Esophagus (tissue), 2 donors: ENCODE data around the gene AKR1B1. TPM values are rescaled to one million over a fixed set of nuclear protein-coding genes. Genes with fewer than 3 reads are reported as not detected.
"Not testable (repeated sequence)": the region's sequence is repeated elsewhere in the genome, so short reads cannot be mapped to it uniquely, and the experiment has no call there.

Experiments used
- H3K27ac ChIP-seq, 2 donors: one replicate each; pipeline ENCODE4 v1.5.1; 2013; ENCODE audit warnings: low read depth in 2 of 2, mild to moderate bottlenecking in 2 of 2, inconsistent platforms in 1 of 2, low read length in 1 of 2, moderate library complexity in 1 of 2
- H3K27me3 ChIP-seq, 2 donors: one replicate each; pipeline ENCODE4 v1.6.1; 2013; ENCODE audit warnings: low read length in 2 of 2, control low read depth in 1 of 2, mild to moderate bottlenecking in 1 of 2; ENCODE audit not compliant: insufficient read depth in 2 of 2, control insufficient read depth in 1 of 2
- H3K36me3 ChIP-seq, 2 donors: one replicate each; pipeline ENCODE4 v1.6.1; 2013; ENCODE audit warnings: low read length in 1 of 2; ENCODE audit not compliant: control insufficient read depth in 2 of 2, insufficient read depth in 2 of 2
- H3K4me1 ChIP-seq, 2 donors: one replicate each; pipeline ENCODE4 v1.6.1; 2013; ENCODE audit warnings: low read length in 1 of 2; ENCODE audit not compliant: control insufficient read depth in 2 of 2, insufficient read depth in 2 of 2
- H3K4me3 ChIP-seq, 2 donors: one replicate each; pipeline ENCODE4 v1.5.1; 2013; ENCODE audit warnings: low read length in 2 of 2, mild to moderate bottlenecking in 2 of 2, low read depth in 1 of 2, moderate library complexity in 1 of 2
- H3K9me3 ChIP-seq, 2 donors: one replicate each; pipeline ENCODE4 v1.6.1; 2013; ENCODE audit warnings: mild to moderate bottlenecking in 2 of 2, low read depth in 1 of 2, low read length in 1 of 2, moderate library complexity in 1 of 2; ENCODE audit not compliant: control insufficient read depth in 2 of 2, insufficient read depth in 1 of 2
- WGBS, 2 donors: extraction: QIAGEN DNeasy Blood & Tissue Kit; methylation state at CpG; one replicate each; pipeline ENCODE4 v1.1.7; 2013; 5-methylcytosine and 5-hydroxymethylcytosine counted together
- polyA plus RNA-seq, 2 donors: library from polyadenylated mRNA; stranded (reverse); fragments of 200-250 nt; gene quantifications; one replicate each; pipeline ENCODE4 v1.2.3, GENCODE V29; 2013
- donor health status: healthy with polysubstance abuse.
- donor health status: Bipolar disorder and iron deficiency.

The AKR1B1 gene
- 10 to 100 TPM; 10.6 to 20.6 TPM for polyA plus RNA-seq

DNA sequence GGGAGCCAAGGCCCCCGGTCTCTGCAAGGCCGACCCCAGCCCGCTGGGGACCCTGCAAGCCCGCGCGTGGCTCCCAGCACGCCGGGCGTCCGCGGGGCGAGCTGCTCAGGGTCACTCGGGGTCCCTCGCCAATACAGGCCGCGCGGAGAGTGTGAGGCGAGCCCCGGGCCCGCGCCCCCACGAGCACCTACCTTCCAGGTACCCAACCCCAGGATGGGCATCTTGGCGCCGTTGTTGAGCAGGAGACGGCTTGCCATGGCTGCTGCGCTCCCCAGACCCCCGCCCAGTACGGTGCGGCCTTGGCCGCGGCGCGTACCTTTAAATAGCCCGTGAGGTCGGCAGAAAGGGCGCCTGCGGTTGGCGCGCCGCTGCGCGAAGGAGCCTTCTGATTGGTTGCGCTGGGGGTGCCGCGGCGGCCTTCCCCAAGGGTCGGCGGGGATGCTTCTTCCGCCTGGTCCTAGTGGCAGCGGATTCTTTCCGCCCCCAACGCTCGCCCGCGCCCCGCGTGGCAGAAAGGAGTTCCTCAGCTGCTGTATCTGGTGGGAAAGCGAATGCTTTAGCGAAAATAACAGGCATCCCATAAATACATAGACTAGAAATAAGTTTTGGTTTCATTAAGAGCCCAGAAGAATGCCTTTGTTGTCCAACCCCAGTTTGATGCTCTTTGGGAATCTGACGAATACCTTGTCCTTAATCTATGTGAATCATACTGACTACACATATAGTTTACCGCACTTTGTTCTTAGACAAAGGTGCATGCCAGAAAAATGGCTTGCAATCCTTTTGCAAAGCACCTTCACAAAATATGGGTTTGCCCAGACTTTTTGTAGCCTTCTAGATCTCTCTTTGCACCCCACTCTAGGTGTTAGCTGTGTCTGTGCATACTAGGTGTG lies at the start of gene AKR1B1:
TSS of gene AKR1B1 (minus strand) at position 295 of the 893 bp plus-strand sequence. CDS start at position 257, 38 bp downstream.
- WGBS, 2 donors: 1% methylated on average over 50 to 61 of the region's 61 CpGs
- Histone ChIP-seq H3K4me3 (peak within 1 kb of the TSS; percentile 66 to 75), H3K27ac (peak within 1 kb of the TSS; percentile 46 to 81)

DNA sequence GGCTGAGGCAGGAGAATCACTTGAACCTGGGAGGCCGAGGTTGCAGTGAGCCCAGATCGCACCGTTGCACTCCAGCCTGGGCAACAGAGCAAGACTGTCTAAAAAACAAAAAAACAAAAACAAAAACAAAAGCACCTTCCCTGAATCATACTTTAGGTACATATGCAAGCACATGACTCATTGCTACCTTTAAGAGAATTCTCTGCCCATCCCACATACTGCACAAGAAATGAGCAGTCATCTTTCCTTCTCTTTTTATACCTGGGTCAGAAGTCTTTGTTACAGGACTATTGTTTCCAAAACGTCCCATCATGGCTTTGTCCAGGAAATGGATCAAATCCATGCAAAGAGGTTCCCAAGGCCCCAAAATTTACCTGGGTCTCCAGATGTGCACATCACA lies 47.0 kb upstream of the AKR1B1 start:
- Histone ChIP-seq H3K27me3 (no peaks in the 10 kb centered on the region), H3K36me3 (no peaks in the 10 kb centered on the region), H3K4me1 (peaks cover 0 to 2% of the 10 kb centered on the region in 2 donors), H3K4me3 (no peak overlapping the region), H3K27ac (no peak overlapping the region), H3K9me3 (no peaks in the 10 kb centered on the region)
- 77 to 81% methylated on average over 4 of the region's 4 CpGs for WGBS, 2 donors

More for the DNA sequence above, at the start of gene AKR1B1:
- Histone ChIP-seq H3K9me3 (peaks cover 0 to 3% of the 10 kb centered on the region in 2 donors), H3K36me3 (no peaks in the 10 kb centered on the region), H3K4me1 (peaks cover 0 to 5% of the 10 kb centered on the region in 2 donors), H3K27me3 (no peaks in the 10 kb centered on the region)

DNA sequence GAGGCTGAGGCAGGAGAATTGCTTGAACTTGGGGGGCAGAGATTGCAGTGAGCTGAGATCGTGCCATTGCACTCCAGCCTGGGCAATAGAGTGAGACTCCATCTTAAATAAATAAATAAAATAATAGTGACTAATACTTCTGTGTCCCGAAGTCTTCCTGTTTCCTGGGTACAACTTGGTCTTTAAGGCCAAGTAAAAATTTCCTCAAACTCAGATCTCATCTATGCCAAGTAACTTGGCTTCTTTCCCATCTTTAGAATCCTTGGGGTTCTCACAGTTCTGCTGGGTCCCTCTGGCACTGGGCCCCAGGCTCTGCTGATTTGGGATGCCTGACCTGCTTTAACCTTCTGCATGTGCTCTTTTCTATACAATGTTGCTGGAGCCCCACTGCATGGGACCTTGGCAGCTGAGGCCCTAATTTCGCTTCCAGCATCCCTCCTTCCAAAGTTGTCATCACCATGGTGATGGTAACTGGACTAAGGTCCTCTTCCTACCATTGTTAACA lies 45.8 kb upstream of the AKR1B1 start:
- peaks cover 0 to 2% of the 10 kb centered on the region in 2 donors for H3K4me1 ChIP-seq
- WGBS, 2 donors: 64 to 77% methylated on average over 3 of the region's 3 CpGs
- H3K27ac ChIP-seq: no peak overlapping the region
- H3K36me3 ChIP-seq: no peaks in the 10 kb centered on the region
- no peaks in the 10 kb centered on the region for H3K27me3 ChIP-seq
- H3K9me3 ChIP-seq: no peaks in the 10 kb centered on the region
- H3K4me3 ChIP-seq: no peak overlapping the region

DNA sequence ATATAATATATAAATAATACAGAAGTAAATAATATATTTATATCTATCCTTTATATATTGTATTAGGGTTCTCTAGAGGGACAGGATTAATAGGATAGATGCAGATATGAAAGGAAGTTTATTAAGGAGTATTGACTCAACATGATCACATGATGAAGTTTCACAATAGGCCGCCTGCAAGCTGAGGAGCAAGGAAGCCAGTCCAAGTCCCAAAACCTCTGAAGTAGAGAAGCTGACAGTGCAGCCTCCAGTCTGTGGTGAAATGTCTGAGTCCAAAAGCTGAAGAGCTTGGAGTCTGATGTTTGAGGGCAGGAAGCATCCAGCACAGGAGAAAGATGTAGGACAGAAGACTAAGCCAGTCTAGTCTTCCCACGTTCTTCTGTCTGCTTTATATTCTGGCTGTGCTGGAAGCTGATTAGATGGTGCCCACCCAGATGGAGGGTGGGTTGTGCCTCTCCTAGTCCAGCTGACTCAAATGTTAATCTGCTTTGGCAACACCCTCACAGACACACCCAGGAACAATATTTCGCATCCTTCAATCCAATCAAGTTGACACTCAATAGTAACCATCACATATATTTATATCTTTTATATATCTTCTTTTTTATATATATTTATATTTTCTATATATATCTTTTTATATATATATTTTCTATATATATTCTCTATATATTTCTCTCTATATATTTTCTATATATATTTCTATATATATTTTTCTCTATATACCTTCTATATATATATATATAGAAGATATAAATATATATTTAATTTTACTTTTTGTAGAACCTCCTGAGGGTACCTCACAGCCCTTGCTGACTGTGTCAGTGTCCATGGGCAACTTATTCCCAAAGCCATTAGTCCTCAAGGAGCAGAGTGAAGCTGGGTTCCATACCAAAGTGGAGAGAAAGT lies 43.8 kb upstream of the AKR1B1 start:
- H3K27ac ChIP-seq: peak overlapping the region in 1 of 2 donors; percentile 49
- H3K4me3 ChIP-seq: no peak overlapping the region
- 63 to 64% methylated on average over 3 of the region's 3 CpGs for WGBS, 2 donors

DNA sequence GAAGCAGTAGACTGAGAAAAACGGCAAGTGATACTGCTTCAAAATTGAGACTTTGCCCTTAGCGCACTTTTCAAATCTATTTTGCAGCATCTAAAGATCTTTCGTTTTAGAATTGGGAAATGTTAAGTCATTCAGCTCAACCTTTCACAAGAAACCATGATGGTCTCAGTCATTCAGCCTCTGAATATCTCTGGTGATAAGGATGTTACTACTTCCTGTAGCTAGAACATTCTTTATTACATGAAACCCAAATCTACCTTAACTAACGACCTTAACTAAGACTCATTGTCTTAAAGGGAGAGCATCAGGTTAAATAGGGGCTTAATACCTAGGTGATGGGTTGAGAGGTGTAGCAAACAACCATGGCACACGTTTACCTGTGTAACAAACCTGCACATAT lies 42.1 kb upstream of the AKR1B1 start:
- 68 to 74% methylated on average over 5 of the region's 5 CpGs for WGBS, 2 donors
- no peaks in the 10 kb centered on the region for H3K27me3 ChIP-seq
- no peaks in the 10 kb centered on the region for H3K36me3 ChIP-seq
- H3K9me3 ChIP-seq: no peaks in the 10 kb centered on the region
- no peak overlapping the region for H3K4me3 ChIP-seq
- peaks cover 0 to 2% of the 10 kb centered on the region in 2 donors for H3K4me1 ChIP-seq
- H3K27ac ChIP-seq: no peak overlapping the region

More for the DNA sequence above, 43.8 kb upstream of the AKR1B1 start:
- H3K4me1 ChIP-seq: peaks cover 0 to 2% of the 10 kb centered on the region in 2 donors
- no peaks in the 10 kb centered on the region for H3K9me3 ChIP-seq
- no peaks in the 10 kb centered on the region for H3K27me3 ChIP-seq
- no peaks in the 10 kb centered on the region for H3K36me3 ChIP-seq

DNA sequence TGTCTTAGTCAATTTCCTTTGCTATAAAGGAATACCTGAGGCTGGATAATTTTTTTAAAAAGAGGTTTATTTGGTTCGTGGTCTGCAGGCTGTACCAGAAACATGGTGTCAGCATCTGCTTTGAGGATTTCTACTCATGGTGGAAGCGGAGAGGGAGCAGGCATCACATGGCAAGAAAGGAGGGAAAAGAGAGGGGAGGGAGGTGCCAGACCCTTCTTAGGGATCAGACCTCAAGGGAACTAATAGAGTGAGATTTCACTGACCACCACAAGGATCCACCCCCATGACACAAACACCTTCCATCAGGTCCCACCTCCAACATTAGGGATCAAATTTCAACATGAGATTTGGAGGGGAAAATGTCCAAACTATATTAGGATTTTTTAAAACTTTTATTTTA lies 41.5 kb upstream of the AKR1B1 start:
- Histone ChIP-seq H3K27me3 (no peaks in the 10 kb centered on the region), H3K27ac (no peak overlapping the region), H3K9me3 (no peaks in the 10 kb centered on the region), H3K36me3 (no peaks in the 10 kb centered on the region), H3K4me1 (peaks cover 0 to 2% of the 10 kb centered on the region in 2 donors), H3K4me3 (no peak overlapping the region)
- WGBS, 2 donors: 83 to 84% methylated on average over 2 of the region's 2 CpGs

DNA sequence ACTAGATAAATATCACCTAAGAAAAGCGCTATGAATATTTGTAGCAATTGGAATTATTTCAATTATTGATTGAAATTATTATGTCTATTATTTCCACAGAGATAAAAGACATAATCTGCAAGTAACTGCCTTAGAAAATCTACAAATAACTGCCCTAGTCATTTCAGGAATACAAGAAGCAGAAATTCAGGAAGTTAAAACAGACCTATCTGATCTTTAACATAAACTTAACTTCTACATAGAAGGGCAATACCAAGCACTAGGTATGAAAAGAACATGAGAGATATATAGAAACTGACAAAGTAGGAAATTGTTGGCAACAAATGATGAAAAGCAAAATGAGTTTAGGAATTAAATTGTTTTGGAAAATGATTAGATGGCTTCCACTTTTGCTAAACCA lies 36.6 kb upstream of the AKR1B1 start:
- 88% methylated on average over 1 of the region's 1 CpG for WGBS, 2 donors

DNA sequence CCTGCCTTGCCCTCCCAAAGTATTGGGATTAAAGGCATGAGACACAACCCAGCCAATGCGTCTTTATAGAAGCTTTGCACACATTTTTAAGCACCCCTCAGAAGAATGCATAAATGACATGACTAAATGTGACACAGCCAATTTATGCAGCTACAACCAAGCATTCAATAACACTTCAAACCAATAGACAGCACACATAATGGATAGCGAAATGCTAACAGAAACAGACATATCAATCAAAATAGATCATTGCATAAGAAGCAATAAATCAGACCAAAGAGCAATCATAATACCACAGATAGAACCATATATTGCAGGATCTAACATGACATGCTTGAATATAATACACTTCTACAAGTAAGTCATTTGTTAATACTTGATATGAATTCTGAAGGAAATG lies 34.2 kb upstream of the AKR1B1 start:
- 74 to 82% methylated on average over 2 of the region's 2 CpGs for WGBS, 2 donors
- Histone ChIP-seq H3K27ac (no peak overlapping the region), H3K9me3 (no peaks in the 10 kb centered on the region), H3K4me1 (no peaks in the 10 kb centered on the region), H3K36me3 (no peaks in the 10 kb centered on the region), H3K4me3 (no peak overlapping the region), H3K27me3 (no peaks in the 10 kb centered on the region)

More for the DNA sequence above, 36.6 kb upstream of the AKR1B1 start:
- Histone ChIP-seq H3K27me3 (no peaks in the 10 kb centered on the region), H3K36me3 (no peaks in the 10 kb centered on the region), H3K27ac (no peak overlapping the region), H3K9me3 (no peaks in the 10 kb centered on the region), H3K4me1 (no peaks in the 10 kb centered on the region), H3K4me3 (no peak overlapping the region)

DNA sequence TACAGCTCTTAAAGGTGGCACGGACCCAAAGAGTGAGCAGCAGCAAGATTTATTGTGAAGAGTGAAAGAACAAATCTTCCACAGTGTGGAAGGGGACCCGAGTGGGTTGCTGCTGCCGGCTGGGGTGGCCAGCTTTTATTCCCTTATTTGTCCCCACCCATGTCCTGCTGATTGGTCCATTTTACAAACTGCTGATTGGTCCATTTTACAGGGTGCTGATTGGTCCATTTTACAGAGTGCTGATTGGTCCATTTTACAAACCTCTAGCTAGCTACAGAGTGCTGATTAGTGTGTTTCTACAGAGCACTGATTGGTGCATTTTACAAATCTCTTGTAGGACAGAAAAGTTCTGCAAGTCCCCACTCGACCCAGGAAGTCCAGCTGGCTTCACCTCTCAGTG lies 28.8 kb upstream of the AKR1B1 start:
- H3K9me3 ChIP-seq, H3K4me3 ChIP-seq, H3K36me3 ChIP-seq, H3K27ac ChIP-seq, H3K27me3 ChIP-seq, H3K4me1 ChIP-seq: not testable (repeated sequence)
- WGBS, 2 donors: 72 to 77% methylated on average over 4 of the region's 4 CpGs
